Measurements from ENCODE around the gene BRSK2. TPM values are rescaled to one million over a fixed set of nuclear protein-coding genes. Genes with fewer than 3 reads are reported as not detected.
"Not testable (repeated sequence)": the region's sequence is repeated elsewhere in the genome, so short reads cannot be mapped to it uniquely, and the experiment has no call there.

The BRSK2 gene
- total RNA-seq, 1 experiment from 2014 or later = 23.6 TPM

DNA sequence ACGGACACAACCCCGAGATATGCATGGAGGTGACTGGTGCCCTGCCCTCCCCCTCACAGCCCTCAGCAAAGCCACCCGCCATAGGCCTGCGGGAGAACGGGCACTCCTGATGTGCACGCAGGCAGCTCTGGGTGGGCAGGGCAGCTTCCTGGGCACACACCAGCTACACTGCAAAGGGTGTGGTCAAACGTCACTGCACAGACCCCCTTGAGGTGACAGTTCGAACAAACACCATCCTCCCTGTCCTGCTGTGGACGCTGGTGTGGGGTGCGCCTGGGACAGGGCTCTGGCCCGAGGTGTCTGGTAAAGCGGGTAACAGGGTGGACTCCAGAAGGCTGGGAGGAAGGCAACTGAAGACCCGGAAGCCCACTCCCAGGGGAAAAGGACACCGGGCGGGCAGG, 118.8 kb downstream of the BRSK2 start:
- H3K36me3 ChIP-seq (replicated peaks; ENCODE audit: control insufficient read depth, insufficient read depth, low read length) = no peaks in the 10 kb centered on the region
- H3K27me3 ChIP-seq (ENCODE audit: control insufficient read depth, insufficient read depth, low read length) = no peaks in the 10 kb centered on the region
- no peak overlapping the region for H3K4me3 ChIP-seq (ENCODE audit: insufficient read depth, low read depth, low read length)
- no peak for DNase-seq

DNA sequence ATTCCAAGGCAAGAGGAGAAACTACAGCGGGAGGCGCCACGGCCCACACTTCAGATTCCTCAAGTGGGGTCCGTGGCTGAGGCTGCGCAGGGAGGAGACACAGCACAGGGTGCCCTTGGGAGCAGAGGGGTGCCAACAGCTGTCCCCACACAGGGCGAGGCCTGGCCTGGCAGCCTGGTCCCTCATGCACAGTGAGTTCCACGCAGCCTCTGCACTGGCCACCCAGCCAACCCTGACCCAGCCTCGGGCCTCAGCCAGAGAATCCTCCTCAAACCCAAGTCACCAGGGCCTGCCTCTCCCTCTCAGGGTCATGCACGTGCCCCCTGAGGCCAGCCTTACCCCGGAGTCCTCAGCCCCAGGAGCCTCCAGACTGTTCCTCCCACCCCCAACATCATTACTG, 119.3 kb downstream of the BRSK2 start:
- Histone ChIP-seq H3K4me3 (ENCODE audit: insufficient read depth, low read depth, low read length) (no peak overlapping the region), H3K27me3 (ENCODE audit: control insufficient read depth, insufficient read depth, low read length) (no peaks in the 10 kb centered on the region), H3K36me3 (replicated peaks; ENCODE audit: control insufficient read depth, insufficient read depth, low read length) (no peaks in the 10 kb centered on the region)
- DNase-seq = no peak

DNA sequence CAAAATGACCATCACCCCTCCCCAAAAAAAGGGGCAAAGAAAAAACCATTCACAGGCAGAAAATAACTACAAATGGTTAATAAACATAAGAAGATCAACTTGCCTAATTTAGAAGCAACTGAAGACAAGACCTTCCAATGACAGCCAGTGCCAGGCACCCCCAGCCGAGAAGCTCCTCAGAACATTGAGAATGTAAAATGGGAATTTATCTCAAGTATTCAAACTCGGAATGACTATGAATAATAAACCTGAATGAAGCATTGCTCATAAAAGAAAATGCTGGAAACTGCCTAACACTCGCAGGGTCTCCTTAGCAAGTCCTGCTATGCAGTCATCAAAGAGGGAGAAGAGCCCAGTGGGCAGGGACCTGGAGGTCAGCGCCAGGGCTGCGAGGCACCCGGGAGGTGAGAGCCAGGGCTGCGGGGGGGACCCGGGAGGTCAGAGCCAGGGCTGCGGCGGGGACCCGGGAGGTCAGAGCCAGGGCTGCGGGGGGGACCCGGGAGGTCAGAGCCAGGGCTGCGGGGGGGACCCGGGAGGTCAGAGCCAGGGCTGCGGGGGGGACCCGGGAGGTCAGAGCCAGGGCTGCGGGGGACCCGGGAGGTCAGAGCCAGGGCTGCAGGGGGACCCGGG, 120.0 kb downstream of the BRSK2 start:
- Histone ChIP-seq H3K36me3 (replicated peaks; ENCODE audit: control insufficient read depth, insufficient read depth, low read length) (no peaks in the 10 kb centered on the region), H3K27me3 (ENCODE audit: control insufficient read depth, insufficient read depth, low read length) (no peaks in the 10 kb centered on the region), H3K4me3 (ENCODE audit: insufficient read depth, low read depth, low read length) (no peak overlapping the region)
- DNase-seq = no peak

DNA sequence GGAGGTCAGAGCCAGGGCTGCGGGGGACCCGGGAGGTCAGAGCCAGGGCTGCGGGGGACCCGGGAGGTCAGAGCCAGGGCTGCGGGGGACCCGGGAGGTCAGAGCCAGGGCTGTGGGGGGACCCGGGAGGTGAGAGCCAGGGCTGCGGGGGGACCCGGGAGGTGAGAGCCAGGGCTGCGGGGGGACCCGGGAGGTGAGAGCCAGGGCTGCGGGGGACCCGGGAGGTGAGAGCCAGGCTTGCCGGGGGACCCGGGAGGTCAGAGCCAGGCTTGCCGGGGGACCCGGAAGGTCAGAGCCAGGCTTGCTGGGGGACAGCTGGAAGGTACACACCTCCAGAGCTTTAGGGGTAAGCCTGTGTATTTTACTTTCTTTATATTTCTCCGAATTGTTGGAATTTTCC, 120.6 kb downstream of the BRSK2 start:
- not testable (repeated sequence) for DNase-seq; H3K27me3 ChIP-seq (ENCODE audit: control insufficient read depth, insufficient read depth, low read length); H3K4me3 ChIP-seq (ENCODE audit: insufficient read depth, low read depth, low read length); H3K36me3 ChIP-seq (replicated peaks; ENCODE audit: control insufficient read depth, insufficient read depth, low read length)

DNA sequence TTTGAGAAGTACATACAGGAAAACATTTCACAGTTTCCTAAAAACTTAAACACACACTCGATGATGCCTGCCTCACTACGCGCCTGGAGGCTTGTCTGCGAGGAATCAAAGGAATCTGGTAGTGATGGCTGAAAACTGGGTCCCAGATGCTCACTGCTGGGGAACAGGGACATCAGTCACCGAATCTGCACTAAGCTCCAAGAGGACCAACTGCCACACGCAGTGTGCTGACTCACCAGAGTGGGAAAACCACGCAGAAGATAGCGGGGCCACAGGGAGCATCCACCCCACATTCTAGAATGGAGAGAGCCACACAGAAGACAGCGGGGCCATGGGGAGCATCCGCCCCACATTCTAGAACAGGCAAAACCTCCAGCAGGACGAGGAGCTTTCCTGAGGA, 121.2 kb downstream of the BRSK2 start:
- no peak overlapping the region for H3K4me3 ChIP-seq (ENCODE audit: insufficient read depth, low read depth, low read length)
- no peaks in the 10 kb centered on the region for H3K27me3 ChIP-seq (ENCODE audit: control insufficient read depth, insufficient read depth, low read length)
- H3K36me3 ChIP-seq (replicated peaks; ENCODE audit: control insufficient read depth, insufficient read depth, low read length) = no peaks in the 10 kb centered on the region
- DNase-seq = no peak

DNA sequence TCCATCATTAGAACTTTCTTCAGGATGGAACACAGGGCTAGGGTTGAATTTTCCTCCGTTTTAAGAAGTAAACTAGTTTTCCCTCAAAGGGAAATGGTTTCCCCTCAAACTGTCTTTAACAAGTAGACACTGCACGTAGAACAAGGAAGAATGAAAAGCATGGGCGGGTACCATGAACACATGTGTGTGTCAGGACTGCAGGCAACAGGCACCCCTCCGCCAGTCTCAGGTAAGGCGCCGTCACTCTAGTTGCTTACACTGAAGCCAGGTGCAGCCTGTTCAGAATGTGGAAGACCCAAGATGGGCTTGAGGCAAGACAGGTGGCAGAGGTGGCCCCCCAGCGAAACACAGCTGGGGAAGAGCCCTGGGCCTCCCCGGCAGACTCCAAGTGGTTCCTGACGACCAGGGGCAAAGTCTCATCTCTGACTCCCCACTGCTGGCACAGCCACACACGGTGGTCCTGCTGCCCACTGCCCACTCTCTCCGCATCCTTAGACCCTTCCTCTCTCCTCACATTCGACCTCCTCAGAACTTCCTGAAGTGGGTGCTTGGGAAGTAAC, 122.3 kb downstream of the BRSK2 start:
- no peak overlapping the region for H3K4me3 ChIP-seq (ENCODE audit: insufficient read depth, low read depth, low read length)
- no peak for DNase-seq
- H3K27me3 ChIP-seq (ENCODE audit: control insufficient read depth, insufficient read depth, low read length) = no peaks in the 10 kb centered on the region
- H3K36me3 ChIP-seq (replicated peaks; ENCODE audit: control insufficient read depth, insufficient read depth, low read length) = no peaks in the 10 kb centered on the region

Other genes with a start within 250 kb of the BRSK2 start
- not detected in 2 replicates for gene MUC5AC, start 232.0 kb upstream of the BRSK2 start, total RNA-seq (2014; rRNA removed; shearing (Covaris generic))
- gene MUC5B, start 166.9 kb upstream of the BRSK2 start, total RNA-seq (2014; rRNA removed; shearing (Covaris generic)) = under 0.01 and 0.07 TPM in 2 replicates
- 11.2 and 11.8 TPM in 2 replicates for gene TOLLIP, start 80.3 kb upstream of the BRSK2 start, total RNA-seq (2014; rRNA removed; shearing (Covaris generic))
- gene MOB2, start 96.8 kb downstream of the BRSK2 start, total RNA-seq (2014; rRNA removed; shearing (Covaris generic)) = 17.3 and 20.2 TPM in 2 replicates
- gene DUSP8, start 182.3 kb downstream of the BRSK2 start, total RNA-seq (2014; rRNA removed; shearing (Covaris generic)) = 1.7 and 2.7 TPM in 2 replicates
- gene KRTAP5-1, start 195.3 kb downstream of the BRSK2 start, total RNA-seq (2014; rRNA removed; shearing (Covaris generic)) = not detected in 2 replicates
- not detected in 2 replicates for gene KRTAP5-2, start 208.4 kb downstream of the BRSK2 start, total RNA-seq (2014; rRNA removed; shearing (Covaris generic))
- not detected in 2 replicates for gene KRTAP5-3, start 218.5 kb downstream of the BRSK2 start, total RNA-seq (2014; rRNA removed; shearing (Covaris generic))
- gene KRTAP5-4, start 232.2 kb downstream of the BRSK2 start, total RNA-seq (2014; rRNA removed; shearing (Covaris generic)) = not detected in 2 replicates
- not detected in 2 replicates for gene KRTAP5-5, start 239.8 kb downstream of the BRSK2 start, total RNA-seq (2014; rRNA removed; shearing (Covaris generic))